Stimulated activated CD4-positive, alpha-beta T cell treated with anti-CD3 and anti-CD28 coated beads, Interleukin-4, amount 100 ng/mL, for 24 hours (primary cell): Measurements from ENCODE around the gene CRYL1.

Experiments
- DNase-seq: peaks from one replicate; pipeline ENCODE4 v3.0.0-alpha.2; 2020

The CRYL1 gene

GRCh38 chr13:20394506-20394905 is 131.2 kb downstream of the CRYL1 start:
- no peak for DNase-seq

GRCh38 chr13:20394169-20394501 is 131.5 kb downstream of the CRYL1 start:
- DNase-seq, result no peak

GRCh38 chr13:20393273-20394168 is 132.1 kb downstream of the CRYL1 start:
- DNase-seq, result no peak

DNA sequence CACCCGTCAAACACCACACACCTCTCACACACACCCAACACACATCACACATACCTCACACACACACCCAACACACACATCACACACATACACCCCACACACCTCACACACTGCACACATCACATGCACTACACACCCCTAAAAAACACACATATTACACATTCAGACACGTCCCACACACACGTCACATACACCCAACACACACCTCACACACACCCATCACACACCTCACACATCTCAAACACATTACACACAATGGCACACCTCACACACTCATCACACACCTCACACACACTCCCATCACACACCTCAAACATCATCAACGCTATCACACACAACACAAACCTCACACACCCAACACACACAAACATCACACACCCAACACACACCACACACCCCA is 133.1 kb downstream of the CRYL1 start:
- DNase-seq, result no peak

DNA sequence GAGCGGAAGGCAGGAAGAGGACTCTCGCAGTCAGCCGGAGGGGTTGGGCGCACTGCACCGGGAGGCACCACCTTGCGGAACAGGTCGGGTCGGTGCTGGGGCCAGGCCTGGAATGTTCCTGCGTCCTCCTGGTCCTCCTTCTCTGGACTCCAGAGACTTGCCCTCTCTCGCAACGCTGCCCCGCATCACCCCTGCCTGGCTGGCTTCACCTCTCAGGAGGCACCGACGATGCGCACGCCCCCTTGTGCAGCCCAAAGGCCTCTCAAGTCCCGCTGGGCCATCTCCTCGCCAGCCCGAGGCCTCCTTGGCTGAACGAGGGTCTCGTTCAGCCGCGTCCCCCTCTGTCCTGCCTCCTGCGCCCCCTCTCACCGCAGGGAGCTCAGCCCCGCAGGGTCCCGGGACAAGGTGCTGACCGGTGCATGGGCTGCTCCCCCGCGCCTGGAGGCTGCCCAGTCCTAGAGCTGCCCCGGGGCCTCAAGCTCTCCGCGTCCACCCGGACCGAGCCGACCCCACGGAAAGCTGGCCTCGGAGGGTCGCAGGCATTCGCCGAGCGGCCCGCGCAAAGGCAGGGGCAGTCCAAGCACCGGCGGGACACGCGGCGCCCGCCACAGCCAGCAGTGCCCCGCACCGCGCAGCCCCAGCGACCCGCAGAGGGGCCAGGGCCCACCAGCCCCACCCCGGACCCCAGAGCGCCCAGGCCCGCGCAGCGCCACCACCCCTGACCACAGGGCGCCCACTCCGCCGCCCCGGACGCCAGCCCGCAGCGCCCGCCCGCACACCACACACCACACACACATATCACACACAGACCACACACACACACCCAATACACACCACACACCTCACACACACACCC is 133.8 kb downstream of the CRYL1 start:
- DNase-seq, result no peak

DNA sequence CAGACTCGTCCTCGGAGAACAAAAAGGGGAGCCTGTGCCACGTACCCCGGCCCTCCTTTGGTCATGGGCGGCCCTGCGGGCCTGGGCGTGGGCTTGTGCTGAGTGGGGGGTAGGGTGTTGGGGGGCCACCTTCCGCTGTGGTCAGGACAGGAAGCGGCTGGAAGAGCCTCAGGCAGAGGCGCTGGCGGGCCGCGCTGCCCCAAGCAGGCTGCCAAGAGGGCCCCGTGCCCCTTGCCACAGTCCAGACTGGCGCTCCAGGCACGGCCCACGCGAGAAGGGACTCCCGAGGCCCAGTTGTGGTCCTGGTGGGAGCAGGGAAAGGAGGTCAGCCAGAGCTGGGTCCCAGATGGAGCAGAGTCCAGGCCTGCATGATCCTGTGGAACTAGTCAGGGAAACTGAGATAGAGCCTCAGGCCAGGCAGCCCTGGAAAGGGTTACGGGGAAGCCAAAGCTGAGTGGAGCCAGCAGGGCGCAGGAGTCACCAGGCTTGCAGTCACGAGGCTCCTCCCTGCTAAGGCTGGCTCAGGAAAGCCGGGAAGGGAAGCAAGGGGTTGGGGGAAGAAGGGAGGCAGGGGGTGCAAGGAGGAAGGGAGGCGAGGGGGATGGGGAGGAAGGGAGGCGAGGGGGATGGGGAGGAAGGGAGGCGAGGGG is 135.0 kb downstream of the CRYL1 start:
- DNase-seq, result no peak

GRCh38 chr13:20389696-20390525 is 135.7 kb downstream of the CRYL1 start:
- DNase-seq, result no peak

GRCh38 chr13:20388184-20388583 is 137.5 kb downstream of the CRYL1 start:
- no peak for DNase-seq

DNA sequence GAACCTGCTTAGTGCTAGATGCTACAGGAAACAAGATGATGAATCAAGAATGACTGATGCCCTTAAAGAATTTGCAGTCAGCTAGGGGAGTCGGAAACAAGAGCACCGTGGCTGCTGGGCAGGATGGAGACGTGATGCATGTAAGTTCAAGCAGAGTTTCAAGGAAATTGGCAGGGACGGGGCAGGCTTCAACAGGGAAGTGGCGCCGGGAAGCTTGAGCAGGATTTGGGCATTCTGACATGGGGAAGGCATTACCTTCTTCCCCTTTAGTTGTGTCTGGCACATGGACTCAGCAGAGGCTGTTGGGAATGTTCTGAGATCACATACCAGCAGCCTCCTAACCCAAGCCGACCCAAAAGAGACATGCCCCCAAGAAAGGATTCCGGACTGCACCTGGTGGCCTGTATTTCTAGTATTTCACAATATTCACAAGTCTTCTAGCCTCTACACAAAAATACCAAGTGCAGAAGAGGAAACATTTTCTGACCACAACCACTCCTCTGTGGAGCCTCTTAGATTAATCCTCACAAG is 138.2 kb downstream of the CRYL1 start:
- no peak for DNase-seq

- DNase-seq, result no peak
Measured at GRCh38 chr13:20387006-20387405, 138.7 kb downstream of the CRYL1 start.

DNA sequence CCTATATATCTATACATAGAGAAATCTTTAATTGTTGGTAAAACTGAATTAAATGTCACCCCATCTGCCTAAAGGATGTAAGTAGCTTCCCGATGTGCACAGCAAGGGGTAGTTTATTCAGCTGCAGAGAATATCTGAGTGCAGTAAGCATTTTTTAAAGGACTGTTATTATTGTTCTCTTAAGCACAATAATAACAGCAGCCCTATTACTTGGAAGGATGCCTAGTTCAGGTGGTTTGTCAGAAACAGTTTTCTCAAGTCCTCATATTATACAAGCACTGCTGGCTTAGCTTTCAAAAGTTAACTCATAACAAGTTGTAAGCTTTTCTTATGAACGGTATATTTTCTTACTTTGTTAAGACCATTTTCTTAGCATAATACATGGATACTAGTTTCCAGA is 142.6 kb downstream of the CRYL1 start:
- no peak for DNase-seq

DNA sequence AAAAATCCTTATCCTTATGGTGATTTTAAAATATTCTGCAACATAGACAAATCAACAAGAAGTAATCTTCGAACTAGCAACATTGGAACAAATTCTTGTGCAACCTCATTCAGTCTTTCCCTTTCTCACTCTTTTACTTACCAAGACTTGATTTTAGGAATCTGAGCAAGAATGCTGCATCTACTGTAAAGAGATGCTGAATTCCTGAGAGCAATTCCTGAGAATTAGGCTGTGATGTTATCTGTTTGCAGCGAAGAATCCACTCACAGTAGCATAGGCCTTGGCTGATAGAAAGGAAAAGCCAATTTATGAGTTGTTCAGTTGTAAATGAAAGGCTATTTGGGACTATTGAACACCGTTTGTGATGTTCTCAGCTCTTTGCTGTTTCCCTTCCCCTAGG is 144.3 kb downstream of the CRYL1 start:
- no peak for DNase-seq

- DNase-seq, result no peak
Measured at GRCh38 chr13:20378721-20379120, 146.9 kb downstream of the CRYL1 start.

- DNase-seq, result no peak
Measured at GRCh38 chr13:20377720-20378119, 147.9 kb downstream of the CRYL1 start.

GRCh38 chr13:20375871-20376270 is 149.8 kb downstream of the CRYL1 start:
- DNase-seq, result no peak

GRCh38 chr13:20373861-20374260 is 151.8 kb downstream of the CRYL1 start:
- no peak for DNase-seq

DNA sequence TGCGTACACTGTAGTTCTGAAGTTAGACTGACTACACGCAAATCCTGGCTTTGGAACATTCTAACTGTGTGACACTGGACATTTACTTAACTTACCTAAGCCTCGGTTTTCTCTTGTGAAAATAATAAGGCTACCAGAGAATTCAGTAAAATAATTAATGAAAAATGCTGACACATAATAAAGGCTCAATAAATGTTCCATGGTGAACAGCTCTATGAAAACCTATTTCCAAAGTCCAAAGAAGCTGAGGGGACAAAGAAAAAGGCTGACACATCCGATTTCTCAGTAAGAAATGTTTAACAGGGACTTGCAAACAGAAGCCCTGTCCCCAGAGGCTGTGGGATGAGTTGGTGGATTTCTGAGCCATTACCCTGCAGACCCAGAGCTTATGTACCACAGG is 153.8 kb downstream of the CRYL1 start:
- no peak for DNase-seq

DNA sequence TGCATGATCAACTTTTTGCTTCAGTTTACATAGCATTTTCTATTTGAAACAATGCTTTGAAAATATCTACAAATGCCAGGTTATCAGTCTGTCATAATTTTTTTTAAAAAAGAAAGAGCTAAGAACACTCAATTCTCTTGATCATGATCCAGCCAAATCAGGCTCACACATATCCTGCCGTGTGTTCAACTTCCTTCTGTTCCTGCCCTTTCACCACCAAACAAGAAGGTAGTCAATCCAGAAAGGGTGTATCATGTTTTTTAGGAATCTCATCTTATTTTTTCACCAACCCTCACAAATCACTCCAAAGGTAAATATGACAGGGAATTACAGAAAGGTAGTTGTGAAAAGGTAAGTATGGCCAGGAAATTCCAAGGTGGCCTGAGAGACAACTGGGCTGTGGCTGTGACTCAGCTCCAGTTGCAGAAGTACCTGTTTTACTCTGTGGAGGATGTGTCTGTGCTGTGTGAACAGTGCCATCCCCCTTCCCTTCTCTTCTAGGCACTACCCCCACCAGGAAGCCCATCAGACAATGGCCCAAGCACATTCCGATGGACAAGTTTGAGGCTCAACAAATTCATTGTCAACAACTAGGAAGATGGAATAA is 154.7 kb downstream of the CRYL1 start:
- no peak for DNase-seq

GRCh38 chr13:20369886-20370361 is 155.7 kb downstream of the CRYL1 start:
- no peak for DNase-seq

GRCh38 chr13:20366056-20366455 is 159.6 kb downstream of the CRYL1 start:
- DNase-seq, result no peak

DNA sequence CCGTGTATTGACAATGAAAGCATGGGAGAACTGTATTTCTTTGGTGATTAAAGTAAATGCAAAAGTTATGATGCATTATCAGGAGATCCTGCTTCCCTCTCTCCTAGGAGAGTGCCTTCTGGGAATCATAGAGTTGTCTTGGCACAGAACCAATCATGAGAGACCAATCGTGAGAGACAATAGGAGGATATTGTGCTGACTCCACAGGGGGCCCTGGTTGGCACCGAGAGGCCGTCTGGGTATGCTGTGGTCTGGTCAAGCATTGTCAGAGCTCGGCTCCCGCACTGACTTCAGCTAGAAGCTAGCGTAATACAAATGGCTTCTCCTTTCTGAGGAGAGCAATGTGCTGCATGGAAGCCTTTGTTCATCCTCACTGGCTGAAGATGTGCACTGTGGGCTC is 162.1 kb downstream of the CRYL1 start:
- DNase-seq, result no peak

GRCh38 chr13:20363172-20363571 is 162.5 kb downstream of the CRYL1 start:
- DNase-seq, result no peak
